MCF 10A (cell line): Measurements from ENCODE around the gene NDUFB3. TPM values are rescaled to one million over a fixed set of nuclear protein-coding genes. Genes with fewer than 3 reads are reported as not detected.

Source experiments
- BruUV-seq: library from RNA; stranded (reverse); fragments of 400-500 nt; replicated peaks from 2 replicates; lab custom pipeline; 2021; lab: Mats Ljungman, UMichigan
- CTCF ChIA-PET: fragments of 300-600 bp; sonication (Branson Sonifier 250); formaldehyde crosslinking; extraction: SDS; loops from one replicate; lab custom pipeline; 2021; ENCODE audit warnings: antibody characterized with exemption, inconsistent platforms; lab: Yijun Ruan, JAX
- POLR2A ChIA-PET: fragments of 300-600, 350-650 bp; sonication (Branson Sonifier 250); formaldehyde crosslinking; extraction: SDS; loops from one replicate; lab custom pipeline; 2020; ENCODE audit warnings: antibody characterized with exemption, inconsistent platforms; lab: Yijun Ruan, JAX
- DNase-seq: peaks from one replicate; pipeline ENCODE4 v3.0.0-alpha.2; 2018; ENCODE audit not compliant: unreplicated experiment
- H3K27ac Mint-ChIP-seq: one replicate; pipeline ENCODE4 v1.8.0; 2022; ENCODE audit warnings: mild to moderate bottlenecking, low read depth, mixed read lengths; ENCODE audit not compliant: unreplicated experiment
- H3K27me3 Mint-ChIP-seq: one replicate; pipeline ENCODE4 v1.8.0; 2022; ENCODE audit warnings: mixed read lengths; ENCODE audit not compliant: insufficient read depth, unreplicated experiment
- H3K36me3 Mint-ChIP-seq: one replicate; pipeline ENCODE4 v1.8.0; 2022; ENCODE audit warnings: mild to moderate bottlenecking, moderate library complexity, mixed read lengths; ENCODE audit not compliant: insufficient read depth, unreplicated experiment
- H3K4me1 Mint-ChIP-seq: one replicate; pipeline ENCODE4 v1.8.0; 2022; ENCODE audit warnings: mixed read lengths; ENCODE audit not compliant: insufficient read depth, unreplicated experiment
- H3K4me3 Mint-ChIP-seq: one replicate; pipeline ENCODE4 v1.8.0; 2022; ENCODE audit warnings: mild to moderate bottlenecking, moderate library complexity, mixed read lengths; ENCODE audit not compliant: unreplicated experiment
- H3K9me3 Mint-ChIP-seq: one replicate; pipeline ENCODE4 v1.8.0; 2022; ENCODE audit warnings: mixed read lengths; ENCODE audit not compliant: unreplicated experiment
- intact Hi-C: fragments of 100-400 bp; cut with micrococcal nuclease; formaldehyde crosslinking; loops from 2 replicates; pipeline ENCODE4 v1.14.1; 2022
- total RNA-seq: library from RNA; stranded (reverse); gene quantifications from 2 replicates; pipeline ENCODE4 v1.2.3, GENCODE V29; 2022
- TF ChIP-seq, protein P1 (sequence below): fragments of 200-600 bp; IDR thresholded peaks from one replicate; pipeline ENCODE4 v1.8.0; 2022; ENCODE audit warnings: antibody characterized with exemption, mild to moderate bottlenecking; ENCODE audit not compliant: unreplicated experiment

The NDUFB3 gene
- total RNA-seq, 1 experiment from 2014 or later, result 78.0 TPM

DNA sequence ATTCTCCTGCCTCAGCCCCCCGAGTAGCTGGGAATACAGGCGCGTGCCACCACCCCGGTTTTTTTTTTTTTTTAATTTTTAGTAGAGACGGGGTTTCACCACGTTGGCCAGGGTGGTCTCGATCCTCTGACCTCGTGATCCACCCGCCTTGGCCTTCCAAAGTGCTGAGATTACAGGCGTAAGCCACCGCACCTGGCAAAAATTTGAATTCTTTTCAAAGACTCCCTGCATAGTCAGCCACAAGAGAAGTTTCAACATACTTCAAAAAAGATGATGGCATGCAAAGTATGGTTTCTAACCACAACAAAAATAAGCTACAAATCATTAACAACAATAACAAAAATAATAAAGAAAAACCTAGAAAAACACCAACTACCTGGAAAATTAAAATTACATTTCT, 22.3 kb upstream of the NDUFB3 start:
- H3K27ac Mint-ChIP-seq, result no peak overlapping the region
- TF ChIP-seq, protein P1, sequence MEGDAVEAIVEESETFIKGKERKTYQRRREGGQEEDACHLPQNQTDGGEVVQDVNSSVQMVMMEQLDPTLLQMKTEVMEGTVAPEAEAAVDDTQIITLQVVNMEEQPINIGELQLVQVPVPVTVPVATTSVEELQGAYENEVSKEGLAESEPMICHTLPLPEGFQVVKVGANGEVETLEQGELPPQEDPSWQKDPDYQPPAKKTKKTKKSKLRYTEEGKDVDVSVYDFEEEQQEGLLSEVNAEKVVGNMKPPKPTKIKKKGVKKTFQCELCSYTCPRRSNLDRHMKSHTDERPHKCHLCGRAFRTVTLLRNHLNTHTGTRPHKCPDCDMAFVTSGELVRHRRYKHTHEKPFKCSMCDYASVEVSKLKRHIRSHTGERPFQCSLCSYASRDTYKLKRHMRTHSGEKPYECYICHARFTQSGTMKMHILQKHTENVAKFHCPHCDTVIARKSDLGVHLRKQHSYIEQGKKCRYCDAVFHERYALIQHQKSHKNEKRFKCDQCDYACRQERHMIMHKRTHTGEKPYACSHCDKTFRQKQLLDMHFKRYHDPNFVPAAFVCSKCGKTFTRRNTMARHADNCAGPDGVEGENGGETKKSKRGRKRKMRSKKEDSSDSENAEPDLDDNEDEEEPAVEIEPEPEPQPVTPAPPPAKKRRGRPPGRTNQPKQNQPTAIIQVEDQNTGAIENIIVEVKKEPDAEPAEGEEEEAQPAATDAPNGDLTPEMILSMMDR, result no peak
- H3K4me3 Mint-ChIP-seq, result no peak overlapping the region
- no peaks in the 10 kb centered on the region for H3K27me3 Mint-ChIP-seq
- DNase-seq, result no peak
- peaks cover 7% of the 10 kb centered on the region for H3K9me3 Mint-ChIP-seq
- intact Hi-C loops, result no loop called here
- POLR2A ChIA-PET, result interaction anchor here (1.2 to 1.5 kb wide), 2 partner anchors 16 to 109 kb away, joined by 3 to 4 read pairs; no protein-coding TSS in a partner anchor
- H3K36me3 Mint-ChIP-seq, result peaks cover 10% of the 10 kb centered on the region
- BruUV-seq, result no TSS peak
- CTCF ChIA-PET, result interaction anchor here (0.7 to 2.2 kb wide), 4 partner anchors 19 to 183 kb away, joined by 3 to 14 read pairs (median 4); no protein-coding TSS in a partner anchor
- no peaks in the 10 kb centered on the region for H3K4me1 Mint-ChIP-seq

DNA sequence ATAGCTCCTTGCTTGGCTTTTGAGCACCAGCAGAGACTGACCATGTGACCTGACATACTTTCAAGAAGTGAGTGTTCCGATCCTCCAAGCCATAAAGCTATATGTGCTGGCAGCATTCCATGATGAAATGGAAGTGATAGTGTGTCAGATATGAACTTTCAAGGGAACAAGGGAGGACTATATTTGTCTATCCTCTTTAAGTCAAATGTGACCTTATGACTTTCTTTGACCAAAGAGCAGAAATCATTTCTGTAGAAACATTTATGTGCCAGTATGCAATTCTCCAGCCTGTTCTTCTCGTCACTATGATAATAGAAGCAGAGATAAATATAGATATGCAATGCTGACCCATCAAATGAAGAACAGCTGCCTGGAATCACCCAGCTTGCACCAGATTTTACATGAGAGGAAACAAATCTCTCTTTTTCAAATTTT, 14.7 kb upstream of the NDUFB3 start:
- H3K4me1 Mint-ChIP-seq, result peaks cover 5% of the 10 kb centered on the region
- no peaks in the 10 kb centered on the region for H3K9me3 Mint-ChIP-seq
- ChIA-PET CTCF (interaction anchor here (0.9 to 3.0 kb wide), 2 partner anchors 12 to 29 kb away, joined by 3 to 26 read pairs; no protein-coding TSS in a partner anchor), POLR2A (interaction anchor here (1.0 to 1.5 kb wide), 3 partner anchors 9 to 61 kb away, joined by 3 read pairs; no protein-coding TSS in a partner anchor)
- H3K36me3 Mint-ChIP-seq, result peaks cover 19% of the 10 kb centered on the region
- no peaks in the 10 kb centered on the region for H3K27me3 Mint-ChIP-seq
- no peak for DNase-seq
- TF ChIP-seq, protein P1, result no peak
- intact Hi-C loops, result no loop called here
- H3K4me3 Mint-ChIP-seq, result no peak overlapping the region
- no peak overlapping the region for H3K27ac Mint-ChIP-seq
- no TSS peak for BruUV-seq

DNA sequence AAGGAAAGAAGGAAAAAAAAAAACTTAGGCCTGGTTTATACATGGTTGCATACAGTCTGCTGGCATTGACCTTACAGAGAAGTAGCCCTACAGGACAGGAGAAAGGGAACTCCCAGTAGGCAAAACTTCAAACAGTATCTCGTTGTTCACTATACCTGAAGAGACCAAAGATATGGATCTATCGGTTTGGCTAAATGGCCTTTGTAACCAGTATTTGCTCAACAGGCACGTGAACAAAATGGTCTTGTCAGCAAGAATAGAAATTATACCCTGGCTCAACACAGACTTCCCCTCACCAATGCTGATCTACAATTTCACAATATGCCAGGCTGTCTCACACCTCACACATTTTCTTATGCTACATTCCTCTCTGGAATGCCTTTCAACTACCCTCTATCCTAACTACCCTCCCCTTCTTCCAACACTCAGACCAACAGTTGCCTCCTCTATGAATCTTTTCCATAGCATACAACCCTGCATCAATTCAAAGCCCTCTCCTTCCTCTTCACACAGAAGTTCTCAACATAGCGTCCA, 14.0 kb upstream of the NDUFB3 start:
- CTCF ChIA-PET, result interaction anchor here (3.0 kb wide), 1 partner anchor 12 kb away, joined by 26 read pairs; no protein-coding TSS in a partner anchor
- POLR2A ChIA-PET, result interaction anchor here (0.5 to 1.4 kb wide), 4 partner anchors 8 to 99 kb away, joined by 3 read pairs; no protein-coding TSS in a partner anchor

DNA sequence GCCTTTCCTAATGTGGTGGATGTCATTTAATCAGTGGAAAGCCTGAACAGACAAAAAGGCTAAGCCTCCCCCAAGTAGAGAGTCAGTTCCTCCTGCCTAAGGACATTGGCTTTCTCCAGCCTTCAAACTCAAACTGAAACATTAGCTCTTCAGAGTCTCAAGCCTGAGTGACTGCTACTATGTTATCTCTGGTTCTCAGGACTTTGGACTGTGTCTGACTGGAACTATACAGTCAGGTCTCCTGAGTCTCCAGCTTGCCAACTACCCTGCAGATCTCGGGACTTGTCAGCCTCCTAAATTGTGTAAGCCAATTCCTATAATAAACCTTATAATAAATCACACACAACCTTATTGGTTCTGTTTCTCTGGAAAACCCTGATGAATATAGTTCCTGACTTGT, 12.9 kb upstream of the NDUFB3 start:
- no peak for DNase-seq
- H3K4me1 Mint-ChIP-seq, result peaks cover 5% of the 10 kb centered on the region
- H3K4me3 Mint-ChIP-seq, result no peak overlapping the region
- no peaks in the 10 kb centered on the region for H3K9me3 Mint-ChIP-seq
- peaks cover 13% of the 10 kb centered on the region for H3K36me3 Mint-ChIP-seq
- ChIA-PET CTCF (interaction anchor here (0.8 to 0.9 kb wide), 2 partner anchors 13 to 173 kb away, joined by 3 read pairs; no protein-coding TSS in a partner anchor), POLR2A (interaction anchor here (0.8 to 1.4 kb wide), 2 partner anchors 9 to 12 kb away, joined by 3 to 6 read pairs; no protein-coding TSS in a partner anchor)
- H3K27me3 Mint-ChIP-seq, result no peaks in the 10 kb centered on the region
- no TSS peak for BruUV-seq
- intact Hi-C loops, result no loop called here
- no peak overlapping the region for H3K27ac Mint-ChIP-seq
- TF ChIP-seq, protein P1, result no peak

More for the DNA sequence above, 14.0 kb upstream of the NDUFB3 start:
- peaks cover 14% of the 10 kb centered on the region for H3K36me3 Mint-ChIP-seq
- BruUV-seq, result no TSS peak
- no peak overlapping the region for H3K4me3 Mint-ChIP-seq
- H3K27ac Mint-ChIP-seq, result no peak overlapping the region
- H3K27me3 Mint-ChIP-seq, result no peaks in the 10 kb centered on the region
- H3K4me1 Mint-ChIP-seq, result peaks cover 5% of the 10 kb centered on the region
- TF ChIP-seq, protein P1, result no peak
- H3K9me3 Mint-ChIP-seq, result no peaks in the 10 kb centered on the region
- no peak for DNase-seq
- intact Hi-C loops, result no loop called here
